GM10248 (cell line): ENCODE data around the gene EPS8L1.

Experiments used
- CTCF ChIA-PET: fragments of 300-600 bp; sonication (Branson Sonifier 250); formaldehyde crosslinking; extraction: SDS; loops from one replicate; lab custom pipeline; 2021; ENCODE audit warnings: antibody characterized with exemption; lab: Yijun Ruan, JAX
- POLR2A ChIA-PET: fragments of 350-650 bp; sonication (Branson Sonifier 250); formaldehyde crosslinking; extraction: SDS; loops from one replicate; lab custom pipeline; 2020; ENCODE audit warnings: antibody characterized with exemption; lab: Yijun Ruan, JAX
- DNase-seq: peaks from one replicate; pipeline ENCODE4 v3.0.0; 2012; ENCODE audit errors: extremely low spot score
- TF ChIP-seq, protein P1 (sequence below): IDR thresholded peaks from 2 replicates; pipeline ENCODE4 v1.5.1; 2012; ENCODE audit warnings: mild to moderate bottlenecking, low read depth; ENCODE audit errors: extremely low read depth, missing control alignments, control extremely low read depth

Gene EPS8L1

DNA sequence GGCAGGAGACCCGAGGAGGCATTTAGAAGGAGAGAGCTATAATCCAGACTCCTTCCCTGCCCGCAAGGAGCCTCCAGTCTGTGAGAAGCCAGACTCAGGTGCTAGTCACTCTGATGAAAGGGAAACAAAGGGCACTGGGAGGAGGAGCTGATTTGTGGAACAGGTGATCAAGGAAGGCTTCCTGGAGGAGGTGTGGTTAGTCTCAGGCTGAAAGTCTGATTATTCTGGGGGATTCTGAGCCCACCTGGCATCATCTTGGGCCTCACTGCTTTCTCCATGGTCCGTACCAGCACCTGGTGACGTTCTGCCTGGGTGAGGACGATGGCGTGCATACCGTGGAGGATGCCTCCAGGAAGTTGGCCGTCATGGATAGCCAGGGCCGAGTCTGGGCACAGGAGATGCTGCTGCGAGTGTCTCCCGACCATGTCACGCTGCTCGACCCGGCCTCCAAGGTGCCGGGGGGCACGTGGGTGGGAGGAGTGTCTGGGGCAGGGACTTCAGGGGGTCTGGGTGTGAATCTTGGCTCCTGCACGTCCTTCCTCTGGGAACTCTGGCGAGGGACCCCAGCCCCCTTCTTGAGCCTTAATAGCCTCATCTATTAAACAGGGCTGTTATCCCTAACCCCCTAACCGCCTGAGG is 3.9 kb downstream of the EPS8L1 start:
- no peak for DNase-seq
- TF ChIP-seq, protein P1, sequence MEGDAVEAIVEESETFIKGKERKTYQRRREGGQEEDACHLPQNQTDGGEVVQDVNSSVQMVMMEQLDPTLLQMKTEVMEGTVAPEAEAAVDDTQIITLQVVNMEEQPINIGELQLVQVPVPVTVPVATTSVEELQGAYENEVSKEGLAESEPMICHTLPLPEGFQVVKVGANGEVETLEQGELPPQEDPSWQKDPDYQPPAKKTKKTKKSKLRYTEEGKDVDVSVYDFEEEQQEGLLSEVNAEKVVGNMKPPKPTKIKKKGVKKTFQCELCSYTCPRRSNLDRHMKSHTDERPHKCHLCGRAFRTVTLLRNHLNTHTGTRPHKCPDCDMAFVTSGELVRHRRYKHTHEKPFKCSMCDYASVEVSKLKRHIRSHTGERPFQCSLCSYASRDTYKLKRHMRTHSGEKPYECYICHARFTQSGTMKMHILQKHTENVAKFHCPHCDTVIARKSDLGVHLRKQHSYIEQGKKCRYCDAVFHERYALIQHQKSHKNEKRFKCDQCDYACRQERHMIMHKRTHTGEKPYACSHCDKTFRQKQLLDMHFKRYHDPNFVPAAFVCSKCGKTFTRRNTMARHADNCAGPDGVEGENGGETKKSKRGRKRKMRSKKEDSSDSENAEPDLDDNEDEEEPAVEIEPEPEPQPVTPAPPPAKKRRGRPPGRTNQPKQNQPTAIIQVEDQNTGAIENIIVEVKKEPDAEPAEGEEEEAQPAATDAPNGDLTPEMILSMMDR = no peak
- ChIA-PET POLR2A (no interaction called here), CTCF (interaction anchor here (1.8 kb wide), 1 partner anchor 9 kb away, joined by 8 read pairs; no protein-coding TSS in a partner anchor)

DNA sequence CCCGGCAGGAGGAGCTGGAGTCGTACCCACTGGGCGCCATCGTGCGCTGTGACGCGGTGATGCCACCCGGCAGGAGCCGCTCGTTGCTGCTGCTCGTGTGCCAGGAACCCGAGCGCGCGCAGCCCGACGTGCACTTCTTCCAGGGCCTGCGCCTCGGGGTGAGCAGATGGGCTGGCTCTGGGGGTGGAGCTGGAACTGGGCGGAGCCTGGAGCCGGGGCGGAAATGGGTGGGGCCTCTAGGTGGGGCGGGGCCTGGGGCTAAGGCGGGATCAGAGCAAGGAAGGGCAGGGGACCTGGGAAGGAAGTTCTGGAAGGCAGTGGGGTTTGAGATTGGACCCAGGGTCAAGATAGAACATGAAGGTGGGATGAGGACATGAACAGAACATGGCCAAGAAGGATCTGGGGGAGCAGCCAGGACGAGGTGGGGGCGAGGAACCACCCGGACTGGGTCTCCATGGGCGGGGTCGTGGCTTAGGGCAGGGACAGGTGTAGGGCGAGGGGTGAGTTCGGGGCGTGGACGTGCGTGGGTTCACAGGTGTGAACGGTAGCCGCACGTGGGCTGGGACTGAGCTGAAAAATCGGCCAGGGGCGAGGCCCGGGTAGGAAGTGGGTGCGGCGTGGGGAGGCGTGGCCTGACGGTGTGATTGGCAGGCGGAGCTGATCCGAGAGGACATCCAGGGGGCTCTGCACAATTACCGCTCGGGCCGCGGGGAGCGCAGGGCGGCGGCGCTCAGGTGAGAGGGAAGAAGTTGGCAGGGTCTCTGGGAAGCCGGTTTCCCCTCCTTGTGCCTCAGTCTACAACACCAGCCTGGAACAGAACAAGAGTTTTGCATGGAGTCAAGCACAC is 4.7 kb downstream of the EPS8L1 start:
- POLR2A ChIA-PET = interaction anchor here (0.6 to 0.8 kb wide), 2 partner anchors 322 to 713 kb away, joined by 3 to 6 read pairs; no protein-coding TSS in a partner anchor
- DNase-seq = peak; percentile 79
- TF ChIP-seq, protein P1 = no peak
- CTCF ChIA-PET = interaction anchor here (1.1 to 1.8 kb wide), 2 partner anchors 8 to 18 kb away, joined by 5 to 8 read pairs; partner anchors contain the start of gene RDH13

DNA sequence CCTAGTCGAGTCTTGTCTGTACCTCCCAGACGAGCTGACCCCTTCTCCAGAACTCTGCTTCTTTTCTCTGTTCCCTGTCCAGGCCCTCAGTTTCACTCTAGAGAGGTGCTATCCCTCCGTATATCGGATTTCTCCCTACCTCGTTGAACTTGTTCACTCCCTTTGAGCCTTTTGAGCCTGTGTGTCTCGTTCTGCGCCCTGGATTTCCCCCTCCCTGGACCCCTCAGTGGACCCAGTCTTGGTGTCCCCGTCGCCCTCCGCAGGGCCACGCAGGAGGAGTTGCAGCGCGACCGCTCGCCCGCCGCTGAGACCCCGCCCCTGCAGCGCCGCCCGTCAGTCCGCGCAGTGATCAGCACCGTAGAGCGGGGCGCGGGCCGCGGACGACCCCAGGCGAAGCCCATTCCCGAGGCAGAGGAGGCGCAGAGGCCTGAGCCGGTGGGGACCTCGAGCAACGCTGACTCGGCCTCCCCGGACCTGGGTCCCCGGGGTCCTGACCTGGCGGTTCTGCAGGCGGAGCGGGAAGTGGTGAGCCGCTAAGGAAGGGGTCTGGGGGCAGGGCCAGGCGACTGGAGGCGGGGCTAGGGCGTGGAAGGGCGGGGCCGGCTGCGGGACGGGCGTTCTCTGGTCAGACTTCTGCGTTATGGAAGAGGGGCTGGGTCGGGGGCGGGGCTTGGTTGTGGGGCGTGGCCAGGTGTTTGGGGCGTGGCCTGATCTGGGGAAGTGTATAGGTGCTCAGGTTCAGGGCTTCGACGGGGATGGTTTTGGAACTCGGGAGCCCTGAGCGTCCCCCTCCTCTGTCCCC is 5.5 kb downstream of the EPS8L1 start:
- TF ChIP-seq, protein P1 = no peak
- DNase-seq = peak; percentile 97
- ChIA-PET POLR2A (interaction anchor here (0.6 to 0.8 kb wide), 2 partner anchors 321 to 714 kb away, joined by 3 to 6 read pairs; no protein-coding TSS in a partner anchor), CTCF (interaction anchor here (1.1 kb wide), 1 partner anchor 19 kb away, joined by 5 read pairs; the partner anchor contains the start of gene RDH13)

DNA sequence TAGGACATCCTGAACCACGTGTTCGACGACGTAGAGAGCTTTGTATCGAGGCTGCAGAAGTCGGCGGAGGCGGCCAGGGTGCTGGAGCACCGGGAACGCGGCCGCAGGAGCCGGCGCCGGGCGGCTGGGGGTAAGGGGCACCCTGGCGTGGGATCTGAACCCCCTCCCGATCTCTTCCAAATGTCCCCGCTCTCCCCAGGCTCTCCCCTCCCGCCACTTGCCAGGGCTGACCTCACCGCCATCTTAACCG is 6.0 kb downstream of the EPS8L1 start:
- ChIA-PET POLR2A (no interaction called here), CTCF (no interaction called here)
- TF ChIP-seq, protein P1 = no peak
- no peak for DNase-seq

DNA sequence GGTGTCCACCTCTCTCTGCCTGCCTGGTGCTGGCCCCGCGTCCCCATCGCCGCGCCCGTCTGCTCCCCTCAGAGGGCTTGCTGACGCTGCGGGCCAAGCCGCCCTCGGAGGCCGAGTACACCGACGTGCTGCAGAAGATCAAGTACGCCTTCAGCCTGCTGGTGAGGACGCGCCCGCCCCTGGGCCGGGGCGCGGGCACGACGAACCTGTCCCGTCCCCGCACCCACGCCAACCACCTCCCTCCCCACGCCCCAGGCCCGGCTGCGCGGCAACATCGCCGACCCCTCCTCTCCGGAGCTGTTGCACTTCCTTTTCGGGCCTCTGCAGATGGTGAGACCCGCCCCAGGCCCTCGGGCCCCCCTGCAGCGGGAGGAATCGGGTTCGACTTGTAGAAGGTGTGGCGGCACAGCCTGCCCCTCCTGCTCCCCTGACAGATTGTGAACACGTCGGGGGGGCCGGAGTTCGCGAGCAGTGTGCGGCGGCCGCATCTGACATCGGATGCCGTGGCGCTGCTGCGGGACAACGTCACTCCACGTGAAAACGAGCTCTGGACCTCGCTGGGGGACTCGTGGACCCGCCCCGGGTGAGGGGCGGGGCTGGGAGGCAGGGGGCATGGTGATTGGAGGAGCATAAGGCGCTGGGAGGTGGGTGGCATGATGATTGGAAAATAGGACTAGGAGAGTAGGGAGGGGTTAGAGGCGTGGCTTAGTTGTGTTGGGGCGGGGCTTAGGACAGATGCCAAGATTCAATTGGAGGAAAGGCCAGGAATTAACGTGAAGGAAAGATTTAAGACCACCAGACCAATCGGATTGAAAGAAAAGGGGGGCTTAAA is 6.6 kb downstream of the EPS8L1 start:
- ChIA-PET CTCF (interaction anchor here (1.1 kb wide), 1 partner anchor 50 kb away, joined by 3 read pairs; no protein-coding TSS in a partner anchor), POLR2A (no interaction called here)
- DNase-seq = peak; percentile 61
- TF ChIP-seq, protein P1 = no peak
